NCI-H1105 (cell line): ENCODE data around the gene NMT2.
"Not testable (repeated sequence)": the region's sequence is repeated elsewhere in the genome, so short reads cannot be mapped to it uniquely, and the experiment has no call there.

Source experiments
- DNase-seq: peaks from one replicate; lab custom pipeline; 2025; lab: John Stamatoyannopoulos, UW

The NMT2 gene

GRCh38 chr10:15168291-15168785 lies at the start of gene NMT2:
Gene NMT2 (minus strand): TSS chr10:15168693. CDS start chr10:15168612, 81 bp downstream.
- DNase-seq: peak; percentile 76

- DNase-seq: no peak
Observed at GRCh38 chr10:15216700-15217099, 48.2 kb upstream of the NMT2 start.

- DNase-seq: no peak
Observed at GRCh38 chr10:15214237-15214636, 45.7 kb upstream of the NMT2 start.

- DNase-seq: no peak
Observed at GRCh38 chr10:15213461-15213861, 45.0 kb upstream of the NMT2 start.

DNA sequence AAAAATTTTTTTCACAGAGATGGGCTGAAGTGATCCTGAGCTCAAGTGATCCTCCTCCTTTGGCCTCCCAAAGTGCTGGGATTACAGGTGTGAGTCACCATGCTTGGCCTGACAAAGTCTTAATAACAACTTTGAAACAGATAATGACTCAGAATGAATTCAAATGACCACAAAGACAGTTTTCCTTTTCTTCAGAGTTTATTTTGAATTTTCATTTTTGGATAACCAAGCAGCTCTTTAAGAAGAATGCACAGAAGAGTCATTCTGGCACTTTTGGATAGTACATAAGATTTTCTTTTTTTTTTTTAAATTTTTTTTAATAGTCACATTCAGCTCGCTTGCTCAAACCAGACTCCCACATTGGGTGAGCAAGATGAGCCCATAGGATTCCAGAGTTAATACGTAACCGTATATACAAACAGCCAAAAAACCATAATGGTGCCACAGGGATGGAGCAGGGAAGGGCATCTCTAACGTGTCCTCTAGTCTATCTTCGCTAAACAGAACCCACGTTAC lies 43.0 kb upstream of the NMT2 start:
- DNase-seq: no peak

DNA sequence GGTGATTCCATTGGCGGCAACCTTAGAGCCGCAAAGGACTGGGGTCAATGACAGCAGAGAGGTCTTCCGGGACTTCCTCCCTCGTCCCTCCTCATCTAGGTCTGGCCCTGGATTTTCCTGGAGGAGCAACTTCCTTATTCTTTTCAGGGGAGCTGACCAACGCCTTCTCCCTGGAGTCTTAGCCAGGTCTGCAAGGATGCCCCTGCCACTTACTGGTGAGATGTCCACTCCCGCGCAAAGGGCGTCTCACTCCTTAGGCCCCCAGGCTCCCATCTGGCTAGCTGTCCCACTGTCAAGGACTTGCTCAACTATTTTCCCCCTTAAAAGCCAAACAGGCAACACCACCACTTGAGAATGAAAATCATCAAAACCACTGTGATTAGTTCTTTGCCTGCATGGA lies 42.0 kb upstream of the NMT2 start:
- no peak for DNase-seq

GRCh38 chr10:15209827-15210509 lies 41.5 kb upstream of the NMT2 start:
- DNase-seq: peak; percentile 32

DNA sequence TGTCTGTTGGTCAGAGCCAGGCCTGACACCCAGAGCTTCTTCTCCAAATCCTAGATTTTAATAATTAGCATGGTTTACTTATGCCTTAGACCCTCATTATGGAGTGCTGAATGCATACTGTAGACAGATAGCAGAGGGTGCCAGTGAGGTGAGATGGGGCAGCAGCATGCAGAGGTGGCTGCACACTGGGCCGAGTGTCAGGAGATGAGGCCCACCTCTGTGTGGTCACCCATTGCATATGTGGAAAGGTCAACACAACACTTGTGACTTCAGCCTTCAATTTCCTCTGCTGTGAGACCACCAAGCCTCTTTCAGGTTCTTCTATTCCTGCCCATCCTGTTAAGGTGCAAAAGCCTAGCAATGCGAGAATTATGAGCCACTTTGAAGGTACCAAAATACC lies 39.7 kb upstream of the NMT2 start:
- no peak for DNase-seq

- DNase-seq: not testable (repeated sequence)
Observed at GRCh38 chr10:15207410-15207809, 38.9 kb upstream of the NMT2 start.

DNA sequence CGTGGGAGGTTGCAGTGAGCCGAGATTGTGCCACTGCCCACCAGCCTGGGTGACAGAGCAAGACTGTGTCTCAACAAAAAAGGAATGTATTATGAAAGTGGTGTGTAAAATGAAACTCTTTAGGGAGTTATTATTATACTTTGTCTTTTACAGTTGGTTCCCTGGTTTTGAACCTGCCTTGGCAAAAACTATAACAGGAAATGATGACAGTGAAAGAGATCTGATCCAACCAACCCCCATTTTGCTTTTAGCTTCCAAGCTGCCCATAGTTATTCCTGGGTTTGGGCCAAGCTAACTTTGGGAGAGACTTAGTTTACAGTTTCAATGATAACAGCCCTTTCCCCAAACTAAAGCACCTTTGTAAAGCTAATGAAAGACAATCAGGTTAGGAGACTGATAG lies 34.1 kb upstream of the NMT2 start:
- DNase-seq: no peak

DNA sequence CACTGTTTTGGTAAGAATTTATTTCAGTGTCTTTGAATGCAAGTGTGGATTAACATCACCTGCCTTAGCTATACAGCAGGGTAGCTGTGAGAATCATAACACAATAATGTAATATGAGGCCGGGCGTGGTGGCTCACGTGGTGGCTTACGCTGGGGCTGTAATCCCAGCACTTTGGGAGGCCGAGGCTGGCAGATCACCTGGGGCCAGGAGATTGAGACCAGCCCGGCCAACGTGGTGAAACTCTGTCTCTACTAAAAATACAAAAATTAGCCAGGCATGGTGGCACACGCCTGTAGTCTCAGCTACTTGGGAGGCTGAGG lies 33.8 kb upstream of the NMT2 start:
- DNase-seq: not testable (repeated sequence)

DNA sequence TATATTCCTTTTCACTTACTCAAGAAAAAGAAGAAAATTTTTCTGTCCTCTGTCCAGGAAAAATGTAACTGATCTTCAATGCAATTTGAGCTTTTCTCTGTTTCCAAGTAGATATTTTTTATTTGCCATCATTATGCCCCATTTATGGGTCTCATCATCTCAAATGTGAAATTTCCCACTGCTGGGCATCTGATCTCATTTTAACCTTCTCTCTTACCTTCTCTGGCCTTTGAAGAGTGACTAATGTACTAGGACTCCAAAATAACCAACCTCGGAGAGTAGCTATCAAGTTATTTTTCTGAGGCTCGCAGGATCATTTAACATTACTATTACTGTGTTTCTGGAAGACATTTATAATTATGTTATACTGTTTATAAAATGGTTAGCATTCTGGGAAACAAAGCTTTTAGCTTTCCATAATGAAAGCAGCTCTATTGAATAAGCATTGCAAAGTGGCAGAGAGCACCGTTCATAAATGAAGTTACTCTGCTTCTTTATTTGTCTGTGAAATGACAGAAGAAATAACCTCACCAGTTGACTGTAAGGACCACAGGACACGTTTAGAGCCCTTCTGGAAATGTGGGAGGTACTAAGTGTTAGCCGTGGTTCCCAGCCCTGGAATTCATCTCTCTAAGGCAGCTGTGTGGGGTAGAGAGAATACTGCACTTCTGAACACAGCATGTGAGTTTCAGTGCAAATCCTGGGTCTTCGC lies 33.3 kb upstream of the NMT2 start:
- no peak for DNase-seq

DNA sequence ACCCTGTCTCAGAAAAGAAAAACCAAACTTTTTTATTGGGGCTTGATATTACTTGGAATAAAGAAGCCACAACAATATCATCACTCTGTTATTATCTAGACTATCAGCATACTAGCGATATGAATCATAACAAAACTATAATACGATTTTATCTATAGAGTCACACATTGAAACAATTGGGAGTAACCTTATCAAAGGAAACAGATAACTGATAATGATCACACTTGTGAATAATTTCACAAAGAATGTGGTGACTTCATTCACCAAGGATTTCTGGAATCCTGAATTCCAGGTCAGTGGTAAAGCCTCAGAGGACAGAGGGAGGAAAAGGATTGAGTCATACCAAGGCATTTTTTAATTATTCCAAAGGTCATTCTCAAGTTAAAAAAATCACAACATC lies 32.1 kb upstream of the NMT2 start:
- no peak for DNase-seq

DNA sequence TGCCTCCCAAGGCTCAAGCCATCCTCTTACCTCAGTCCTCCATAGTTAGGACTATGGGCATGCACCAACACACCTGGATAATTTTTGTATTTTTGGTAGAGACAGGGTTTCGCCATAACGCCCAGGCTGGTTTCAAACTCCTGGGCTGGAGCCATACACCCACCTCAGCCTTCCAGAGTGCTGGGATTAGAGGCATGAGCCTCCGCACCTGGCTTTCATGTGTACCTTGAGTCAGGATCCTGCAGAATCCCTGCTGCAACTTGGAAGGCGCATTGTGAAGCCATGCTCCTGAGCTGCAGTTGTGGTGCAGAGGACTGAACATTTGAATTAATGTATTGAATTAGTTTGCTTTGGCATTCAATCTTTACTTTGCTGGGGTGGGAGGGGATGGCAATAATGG lies 29.4 kb upstream of the NMT2 start:
- DNase-seq: no peak

- DNase-seq: no peak
Observed at GRCh38 chr10:15197276-15197675, 28.8 kb upstream of the NMT2 start.

- DNase-seq: no peak
Observed at GRCh38 chr10:15196021-15196834, 27.7 kb upstream of the NMT2 start.

GRCh38 chr10:15189133-15189885 lies 20.8 kb upstream of the NMT2 start:
- DNase-seq: no peak

DNA sequence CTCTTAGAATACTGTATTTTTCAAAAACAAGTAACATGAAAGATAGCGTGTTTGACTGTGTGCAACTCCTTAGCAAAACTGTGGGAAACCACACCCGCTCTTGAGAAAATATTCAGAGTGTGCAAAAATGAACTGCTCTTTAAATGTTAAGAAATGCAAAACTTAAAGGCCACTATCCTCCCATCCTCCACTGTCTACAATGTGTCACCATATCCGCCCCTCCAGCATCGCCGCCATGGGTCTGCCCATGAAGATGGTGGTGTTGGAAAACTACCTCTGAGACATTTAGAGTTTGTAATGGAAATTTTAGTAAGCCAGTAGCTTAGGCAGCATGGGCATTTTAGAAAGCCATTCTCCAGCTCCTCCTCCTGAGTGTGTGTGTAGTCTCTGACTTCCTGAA lies 20.1 kb upstream of the NMT2 start:
- no peak for DNase-seq

DNA sequence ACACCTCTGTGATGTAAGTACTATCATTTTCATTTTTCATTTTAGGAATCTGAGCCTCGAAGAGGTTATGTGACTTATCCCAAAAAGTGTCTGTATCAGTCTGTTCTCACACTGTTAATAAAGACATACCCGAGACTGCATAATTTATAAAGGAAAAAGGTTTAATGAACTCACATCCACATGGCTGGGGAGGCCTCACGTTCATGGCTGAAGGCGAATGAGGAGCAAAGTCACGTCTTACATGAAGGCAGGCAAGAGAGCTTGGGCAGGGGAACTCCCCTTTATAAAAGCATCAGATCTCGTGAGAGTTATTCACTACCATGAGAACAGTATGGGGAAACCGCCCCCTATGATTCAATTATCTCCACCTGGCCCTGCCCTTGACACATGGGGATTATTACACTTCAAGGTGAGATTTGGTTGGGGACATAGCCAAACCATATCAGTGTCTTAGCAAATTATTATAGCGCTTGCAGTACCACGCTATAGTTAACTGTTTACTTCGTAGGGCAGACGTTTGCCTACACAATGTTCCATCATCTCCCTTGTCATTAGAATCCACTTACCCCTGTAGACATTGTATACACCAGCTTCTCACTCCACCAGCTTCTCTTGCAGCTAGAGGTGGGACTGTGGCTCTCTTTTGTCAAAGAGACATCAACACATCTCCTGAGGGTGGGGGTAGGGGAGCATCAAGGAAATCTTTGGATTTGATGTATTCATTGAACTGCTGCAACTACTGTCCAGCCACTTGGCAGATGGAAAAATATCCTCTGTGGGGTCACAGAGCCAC lies 15.4 kb upstream of the NMT2 start:
- DNase-seq: no peak

DNA sequence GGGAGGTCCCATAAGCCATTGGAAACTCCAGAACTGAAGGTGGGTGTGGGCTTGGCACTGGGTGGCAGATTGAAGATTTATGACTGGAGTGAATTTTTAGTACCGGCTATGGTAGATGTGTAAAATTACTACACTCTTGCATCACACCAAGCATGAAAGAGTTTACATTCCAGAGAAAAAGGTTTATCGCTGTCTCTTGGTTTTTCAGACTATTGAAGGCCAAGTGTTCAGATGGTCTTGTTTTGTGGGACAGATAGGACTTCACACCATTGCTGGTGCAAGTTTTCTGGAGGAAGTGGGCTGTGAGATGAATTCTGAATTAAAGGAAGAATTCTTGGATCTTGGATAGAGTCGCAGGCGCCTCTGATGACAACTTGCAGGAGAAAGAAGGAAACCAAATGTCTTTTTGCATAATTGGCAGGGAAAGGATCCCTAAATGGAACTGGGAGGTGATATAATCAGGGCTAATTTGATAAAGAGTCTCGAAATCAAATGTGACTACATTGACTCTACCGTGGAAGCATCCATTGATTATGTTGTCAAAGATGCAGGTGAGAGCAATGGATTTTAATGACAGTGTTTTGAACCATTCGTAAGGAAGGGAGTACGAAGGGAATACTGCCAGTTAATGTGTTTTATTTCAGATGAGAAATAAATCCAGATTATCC lies 14.2 kb upstream of the NMT2 start:
- no peak for DNase-seq
